KBM-7 (cell line): Measurements from ENCODE around the gene CYSRT1.

Source experiments
- DNase-seq: peaks from one replicate; pipeline ENCODE4 v3.0.0-alpha.2; 2015
- in situ Hi-C: fragments of 300-500 bp; cut with MboI; formaldehyde crosslinking; loops from 2 replicates; pipeline ENCODE4 v1.14.3; 2020; ENCODE audit warnings: low sequenced_read_pairs, low pct_unique_long_range_greater_than_20kb, mixed read lengths

CYSRT1 gene

GRCh38 chr9:137189297-137190295 is 35.4 kb upstream of the CYSRT1 start:
- no peak for DNase-seq
- in situ Hi-C loops, result no loop called here

DNA sequence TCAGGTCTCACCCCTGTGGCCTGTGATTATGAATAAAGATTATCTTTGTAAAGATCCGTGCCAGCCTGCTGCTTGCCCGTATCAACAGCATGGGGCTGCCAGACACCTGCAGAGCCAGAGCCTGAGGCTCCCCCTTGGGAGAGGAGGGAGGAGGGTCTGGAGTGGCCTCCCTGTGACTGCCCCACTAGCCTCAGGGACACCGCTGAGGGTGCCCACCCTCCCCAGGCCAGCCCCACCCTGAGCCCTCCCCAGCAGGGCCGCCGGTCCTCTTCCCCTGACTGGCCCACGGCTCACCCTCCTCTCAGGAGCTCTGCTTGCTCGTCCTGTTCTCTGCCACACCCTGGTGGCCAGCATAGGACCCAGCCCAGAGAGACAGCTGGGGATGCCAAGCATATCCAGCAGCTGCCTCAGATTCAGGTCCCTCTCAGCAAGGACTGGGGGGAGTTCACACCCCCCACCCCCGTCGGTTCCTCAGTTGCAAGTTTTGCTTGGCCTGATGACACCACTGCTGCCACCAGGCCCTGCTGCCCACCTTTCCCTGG is 34.6 kb upstream of the CYSRT1 start:
- no peak for DNase-seq
- in situ Hi-C loops, result no loop called here

- in situ Hi-C loops, result no loop called here
These were observed 33.7 kb upstream of the CYSRT1 start for GRCh38 chr9:137191245-137191644.

DNA sequence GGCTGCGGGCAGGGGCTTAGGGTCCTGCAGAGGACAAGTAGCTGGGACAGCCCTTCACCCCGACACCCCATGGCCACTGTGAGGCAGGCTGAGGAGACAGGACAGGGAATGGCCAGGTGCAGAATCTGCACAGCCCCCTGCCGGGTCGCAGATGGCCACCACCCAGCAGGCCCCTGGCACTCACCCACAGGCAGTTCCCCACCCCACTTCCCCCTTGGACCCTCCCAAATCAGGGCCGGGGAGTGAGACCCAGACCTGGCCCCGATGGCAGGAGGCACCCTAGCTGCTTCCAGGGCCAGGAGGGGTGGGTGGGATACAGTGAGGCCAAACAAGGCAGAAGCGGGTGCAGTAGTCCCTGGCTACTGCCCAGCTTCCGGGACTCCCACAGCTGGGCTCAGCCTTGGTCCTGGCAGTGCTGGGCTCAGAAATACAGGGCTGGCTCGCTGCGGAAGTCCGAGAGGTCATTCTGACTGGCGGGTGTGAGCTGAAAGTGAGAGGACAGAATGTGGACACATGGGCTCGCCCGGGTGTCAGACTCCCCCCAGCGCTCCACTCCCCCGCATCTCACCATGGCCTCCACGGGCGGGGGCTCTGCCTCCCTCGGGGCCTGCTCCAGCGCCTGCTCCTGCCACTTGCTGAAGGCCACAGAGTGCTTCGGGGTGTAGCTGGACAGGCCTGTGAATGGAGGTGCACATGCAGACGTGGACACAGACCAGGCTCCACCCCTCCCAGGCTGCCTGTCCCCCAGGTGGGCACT is 33.1 kb upstream of the CYSRT1 start:
- no peak for DNase-seq
- in situ Hi-C loops, result no loop called here

More at GRCh38 chr9:137191245-137191644, 33.7 kb upstream of the CYSRT1 start:
- DNase-seq, result no peak

GRCh38 chr9:137192448-137192780 is 32.6 kb upstream of the CYSRT1 start:
- DNase-seq, result no peak
- in situ Hi-C loops, result no loop called here

DNA sequence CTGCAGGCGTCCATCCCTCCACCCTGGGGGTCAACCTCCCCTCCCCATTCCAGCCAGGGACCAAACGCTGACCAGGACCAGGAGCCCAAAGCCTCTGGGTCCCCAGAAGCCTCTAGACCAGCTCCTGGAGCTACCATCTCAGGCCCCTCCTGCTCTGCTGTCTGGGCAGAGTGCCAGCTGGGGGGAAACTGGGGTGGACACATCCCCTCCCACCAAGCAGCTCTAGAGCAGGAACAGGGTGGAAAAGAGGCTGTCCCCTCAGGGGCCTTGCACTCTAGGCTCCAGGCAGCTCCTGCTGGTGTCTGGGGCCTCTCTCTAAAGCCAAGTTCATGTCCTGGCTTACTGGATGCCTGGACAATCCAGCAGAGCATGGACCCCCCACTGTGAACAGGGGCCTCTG is 32.1 kb upstream of the CYSRT1 start:
- in situ Hi-C loops, result no loop called here
- DNase-seq, result no peak

DNA sequence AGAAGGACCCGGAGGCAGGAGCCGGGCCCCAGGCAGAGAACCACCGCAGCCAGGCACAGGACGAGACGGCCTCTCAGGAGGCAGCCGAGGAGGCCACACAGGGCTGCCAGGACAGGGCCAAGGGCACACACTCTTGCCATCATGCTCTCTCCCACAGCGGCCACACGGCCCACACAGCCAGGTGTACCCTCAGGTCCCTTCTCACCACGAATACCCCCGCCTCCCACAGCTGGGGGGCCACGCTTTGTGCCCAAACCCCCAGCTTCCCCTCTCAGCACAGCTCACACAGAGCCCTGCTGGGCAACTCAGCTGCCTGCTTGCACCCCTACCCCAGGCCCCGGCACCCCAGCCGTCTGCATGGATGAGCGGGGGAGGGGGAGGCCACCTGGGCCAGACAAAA is 31.2 kb upstream of the CYSRT1 start:
- in situ Hi-C loops, result no loop called here
- DNase-seq, result no peak

DNA sequence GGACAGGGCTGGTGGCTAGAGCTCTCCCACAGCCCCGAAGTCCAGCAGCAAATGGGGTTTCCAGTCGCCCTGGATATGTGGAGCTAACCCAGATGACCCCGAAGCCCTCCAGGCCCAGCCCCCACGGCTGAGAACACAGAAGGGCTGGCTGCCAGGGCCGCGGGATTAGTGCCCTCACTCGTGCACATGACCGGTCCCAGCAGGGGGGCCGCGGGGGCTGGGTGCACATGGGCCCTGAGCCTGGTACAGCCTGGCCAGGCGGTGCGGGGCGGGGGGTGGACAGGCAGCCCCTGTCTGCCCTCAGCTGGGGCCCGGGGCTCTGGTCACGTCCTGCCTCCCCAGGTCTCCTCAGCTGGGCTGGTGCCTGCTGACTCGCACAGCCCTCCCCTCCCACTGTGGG is 30.6 kb upstream of the CYSRT1 start:
- in situ Hi-C loops, result no loop called here
- DNase-seq, result no peak

DNA sequence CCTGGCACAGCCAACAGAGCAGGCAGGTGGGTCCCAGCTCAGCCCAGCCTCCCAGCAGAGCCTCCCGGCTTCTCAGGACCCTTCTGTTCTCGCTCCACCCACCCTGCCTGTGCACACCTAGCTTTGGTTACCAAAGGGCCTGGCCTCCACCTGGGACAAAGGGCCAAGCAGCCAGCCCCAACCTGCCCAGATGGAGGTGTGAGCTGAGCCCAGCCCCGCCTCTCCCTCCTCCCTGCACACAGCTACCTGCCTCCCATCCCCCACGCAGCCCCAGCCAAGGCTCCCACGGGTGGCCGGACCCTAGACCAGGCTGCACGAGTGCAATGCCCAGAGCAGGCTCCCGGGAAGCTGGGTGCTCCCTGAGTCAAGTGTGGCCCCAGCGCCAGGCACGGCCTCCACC is 30.1 kb upstream of the CYSRT1 start:
- DNase-seq, result no peak
- in situ Hi-C loops, result no loop called here

DNA sequence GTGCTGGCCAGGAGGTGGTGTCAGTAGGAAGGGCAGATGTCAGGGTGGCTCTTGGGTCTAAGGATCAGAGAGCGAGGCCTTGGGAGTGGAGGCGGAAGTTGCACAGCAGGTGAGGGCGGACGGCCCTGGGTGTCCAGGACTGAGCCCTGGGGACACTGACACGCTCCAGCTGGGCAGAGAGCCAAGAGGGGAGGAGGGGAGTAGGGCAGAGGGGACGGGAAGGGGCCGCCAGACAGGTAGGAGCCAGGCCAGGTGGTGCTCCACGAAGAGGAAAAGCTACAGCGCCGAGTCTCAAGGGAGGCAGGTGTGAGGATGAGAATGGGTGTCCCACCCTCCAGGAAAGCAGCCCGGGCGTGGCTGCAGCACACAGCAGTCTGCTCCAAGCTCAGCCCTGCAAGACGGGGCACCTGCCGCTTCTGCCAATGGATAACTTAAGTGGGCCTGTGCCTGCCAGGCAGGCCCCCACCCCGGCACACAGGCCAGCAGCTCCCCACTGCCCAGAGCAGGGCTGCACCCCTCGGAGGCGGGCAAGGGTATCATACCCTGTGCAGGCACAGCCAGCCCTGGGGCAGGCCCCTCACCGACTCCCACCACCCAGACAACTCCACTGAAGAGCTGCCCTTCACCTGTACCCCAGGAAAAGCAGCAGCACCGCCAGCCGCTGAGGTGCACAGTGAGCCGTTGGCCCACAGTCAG is 29.3 kb upstream of the CYSRT1 start:
- in situ Hi-C loops, result no loop called here
- DNase-seq, result no peak

GRCh38 chr9:137198051-137198901 is 26.7 kb upstream of the CYSRT1 start:
- in situ Hi-C loops, result no loop called here
- no peak for DNase-seq

DNA sequence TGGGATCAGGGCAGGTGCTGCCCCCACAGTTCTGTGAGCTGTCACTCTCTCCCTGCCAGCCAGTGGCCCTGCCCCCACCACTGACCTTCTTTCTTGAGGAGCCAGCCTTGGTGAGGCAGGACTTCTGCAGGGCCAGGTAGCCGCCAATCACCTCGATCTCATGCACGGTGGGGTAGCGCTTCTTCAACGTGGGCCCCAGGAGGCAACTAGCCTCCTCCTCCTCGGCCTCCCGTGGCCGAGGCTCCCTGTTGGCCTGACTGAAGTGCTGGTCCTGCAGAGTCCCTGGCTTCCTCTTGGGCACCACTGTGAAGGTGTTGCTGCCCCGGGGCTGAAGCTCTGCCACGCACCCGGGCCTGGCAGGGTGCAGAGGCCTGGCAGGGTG is 26.1 kb upstream of the CYSRT1 start:
- DNase-seq, result no peak
- in situ Hi-C loops, result no loop called here

- no peak for DNase-seq
- in situ Hi-C loops, result no loop called here
These were observed 25.4 kb upstream of the CYSRT1 start for GRCh38 chr9:137199411-137200121.

DNA sequence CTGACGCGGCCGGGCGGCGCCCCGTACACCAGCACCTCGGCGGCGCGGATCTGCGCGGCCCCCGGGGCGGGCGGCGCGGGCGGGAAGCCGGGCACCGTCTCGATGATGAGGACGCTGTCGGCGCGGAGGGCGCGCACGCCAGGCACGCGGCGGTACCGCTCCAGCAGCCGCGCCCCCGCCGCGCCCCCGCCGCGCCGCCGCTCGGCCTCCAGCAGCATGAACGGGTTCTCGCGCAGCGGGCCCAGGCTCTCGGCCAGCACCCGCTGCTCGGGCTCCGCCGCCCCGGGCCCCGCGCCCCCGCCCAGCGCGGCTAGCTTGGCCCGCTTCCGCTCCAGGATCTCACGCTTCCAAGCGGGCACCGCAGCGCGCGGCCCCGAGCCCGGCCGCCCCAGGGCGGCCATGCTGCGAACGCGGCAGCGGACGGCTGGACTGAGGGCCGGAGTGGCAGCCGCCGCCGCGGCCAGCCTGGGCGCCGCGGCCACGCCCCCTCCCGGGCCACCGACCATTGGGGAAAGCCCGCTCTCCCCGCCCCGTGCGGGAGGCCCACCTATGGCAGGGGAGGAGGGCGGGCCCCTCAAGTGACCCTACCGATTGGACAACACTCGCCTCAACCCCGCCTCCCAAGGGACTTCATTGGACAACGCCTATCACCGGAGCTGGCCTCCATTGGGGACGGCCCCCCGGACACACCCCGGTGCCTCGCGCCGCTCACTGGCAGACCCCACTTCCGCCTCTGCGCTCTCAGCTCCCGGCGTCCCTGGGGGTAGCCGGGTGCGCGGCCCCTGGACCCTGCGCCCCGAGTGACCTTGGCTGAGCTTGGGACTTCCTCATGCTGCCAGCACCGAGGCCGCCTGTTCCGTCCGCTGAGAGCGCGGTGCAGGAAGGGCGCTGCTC is 24.4 kb upstream of the CYSRT1 start, which contains the start of gene TPRN:
Gene TPRN, minus strand, starts transcription at position 431 of the 894 bp plus-strand sequence. Its CDS starts 30 bp downstream, at position 401.
- in situ Hi-C loops, result no loop called here
- DNase-seq, result peak; percentile 99

- in situ Hi-C loops, result no loop called here
- no peak for DNase-seq
These were observed 23.6 kb upstream of the CYSRT1 start for GRCh38 chr9:137201205-137201868.

DNA sequence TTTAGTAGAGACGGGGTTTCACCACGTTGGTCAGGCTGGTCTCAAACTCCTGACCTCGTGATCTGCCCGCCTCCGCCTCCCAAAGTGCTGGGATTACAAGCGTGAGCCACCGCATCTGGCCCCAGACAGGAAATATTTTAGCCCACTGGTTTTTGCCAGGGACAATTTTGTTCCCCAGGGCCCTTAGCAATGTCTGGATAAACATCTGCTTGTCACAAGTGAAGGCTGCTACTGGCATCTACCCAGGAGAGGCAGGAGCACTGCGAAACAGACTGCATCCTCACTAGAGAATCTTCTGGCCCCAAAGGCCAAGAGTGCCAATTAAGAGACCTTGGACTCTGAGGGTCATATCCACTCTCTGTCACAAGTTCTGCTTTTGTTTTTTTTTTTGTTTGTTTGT is 22.0 kb upstream of the CYSRT1 start:
- in situ Hi-C loops, result no loop called here
- DNase-seq, result no peak

- in situ Hi-C loops, result no loop called here
- DNase-seq, result no peak
These were observed 20.2 kb upstream of the CYSRT1 start for GRCh38 chr9:137204731-137205125.
